Measurements from ENCODE around the gene HOXC9. TPM values are rescaled to one million over a fixed set of nuclear protein-coding genes. Genes with fewer than 3 reads are reported as not detected.

HOXC9 gene
- total RNA-seq, 6 donors from 2014 or later = 0.17 to 0.23 TPM; not detected in 4

DNA sequence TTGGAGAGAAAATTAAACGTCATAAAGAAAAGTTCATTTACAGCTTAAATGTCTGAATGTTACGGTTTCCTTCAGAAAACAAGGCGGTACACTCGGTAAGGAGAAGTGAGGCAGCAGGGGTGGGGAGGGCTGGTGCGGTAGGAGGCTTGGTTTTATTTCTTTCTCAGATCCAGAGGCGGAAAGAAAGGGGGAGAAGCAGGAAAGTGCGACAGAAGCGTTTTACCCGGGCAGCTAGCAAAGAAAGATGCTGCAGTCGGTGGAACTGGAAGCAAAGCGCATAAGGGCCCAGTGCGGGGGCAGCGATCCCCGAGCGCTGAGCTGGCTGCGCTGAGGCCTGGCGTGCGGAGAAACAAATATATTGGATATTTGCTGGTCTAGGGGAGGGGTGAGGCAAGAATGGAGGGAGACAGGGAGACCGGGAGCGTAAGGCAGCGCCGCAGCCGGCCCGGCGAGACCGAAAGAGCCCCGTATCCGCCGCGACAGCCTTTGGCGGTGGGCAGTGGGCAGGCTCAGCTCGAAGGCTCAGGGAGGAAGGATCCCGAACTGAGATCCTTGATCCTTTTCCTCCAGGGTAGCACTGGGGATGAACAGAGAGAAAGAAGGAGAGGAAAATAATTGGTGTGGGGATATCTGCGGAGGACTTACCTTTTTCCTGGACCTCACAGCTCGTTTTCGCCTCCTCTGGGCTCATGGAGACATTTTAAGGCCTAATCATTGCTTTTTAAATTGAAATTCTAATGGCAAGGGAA lies 33.4 kb upstream of the HOXC9 start:
- no peak overlapping the region for H3K27ac ChIP-seq
- TF ChIP-seq POLR2AphosphoS5 (IDR thresholded peaks at IDR 0.05) = no peak
- TF ChIP-seq CTCF (IDR thresholded peaks at IDR 0.05) = no peak
- TF ChIP-seq POLR2A (IDR thresholded peaks at IDR 0.05) = no peak
- TF ChIP-seq EP300 (IDR thresholded peaks at IDR 0.05) = no peak
- peak in 1 of 2 donors; percentile 73 for DNase-seq
- H3K36me3 ChIP-seq = no peaks in the 10 kb centered on the region
- H3K4me1 ChIP-seq = peaks cover 0 to 16% (median 9%) of the 10 kb centered on the region in 4 donors
- peaks cover 0 to 84% (median 45%) of the 10 kb centered on the region in 4 donors for H3K27me3 ChIP-seq
- no peak overlapping the region for H3K4me3 ChIP-seq
- H3K9me3 ChIP-seq = no peaks in the 10 kb centered on the region
- no peak for ATAC-seq (ENCODE audit: low FRiP score in 2 of 2)
- WGBS, 2 donors = 7 to 12% methylated on average over 36 of the region's 36 CpGs

DNA sequence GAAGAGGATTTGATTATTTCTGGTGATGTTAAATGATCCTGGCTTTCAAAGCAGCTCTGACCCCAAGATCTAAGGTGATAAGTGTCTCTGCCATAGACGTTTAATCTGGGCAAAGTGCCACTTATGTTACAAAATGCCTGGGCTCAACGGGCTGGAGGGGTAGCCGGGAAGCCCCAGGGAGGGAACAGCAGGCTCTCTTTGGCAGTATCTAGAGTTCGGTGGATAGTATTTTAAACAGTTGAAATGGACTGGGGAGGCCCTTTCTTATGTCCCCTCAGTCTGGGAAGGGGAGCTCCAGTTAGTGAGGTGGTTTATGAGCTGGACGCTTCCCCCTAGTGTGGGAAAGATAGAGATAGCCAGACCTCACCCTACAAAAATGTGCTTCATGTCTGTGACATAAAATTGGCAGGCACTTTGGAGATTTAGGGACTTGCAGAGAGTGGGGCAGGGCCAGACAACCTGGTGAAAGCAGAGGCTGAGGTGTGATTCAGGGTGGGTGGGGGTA lies 32.5 kb upstream of the HOXC9 start:
- Histone ChIP-seq H3K9me3 (no peaks in the 10 kb centered on the region), H3K27me3 (peaks cover 0 to 86% (median 46%) of the 10 kb centered on the region in 4 donors), H3K27ac (no peak overlapping the region), H3K36me3 (no peaks in the 10 kb centered on the region), H3K4me3 (no peak overlapping the region), H3K4me1 (peaks cover 0 to 16% (median 9%) of the 10 kb centered on the region in 4 donors)
- ATAC-seq (ENCODE audit: low FRiP score in 2 of 2) (no peak), DNase-seq (no peak)
- no peak for TF ChIP-seq EP300 (IDR thresholded peaks at IDR 0.05)
- no peak for TF ChIP-seq POLR2A (IDR thresholded peaks at IDR 0.05)
- TF ChIP-seq CTCF (IDR thresholded peaks at IDR 0.05) = no peak
- TF ChIP-seq POLR2AphosphoS5 (IDR thresholded peaks at IDR 0.05) = no peak
- WGBS, 2 donors = 12 to 13% methylated on average over 5 of the region's 5 CpGs

GRCh38 chr12:53968214-53969127 lies 31.5 kb upstream of the HOXC9 start:
- Histone ChIP-seq H3K4me3 (no peak overlapping the region), H3K36me3 (no peaks in the 10 kb centered on the region), H3K9me3 (no peaks in the 10 kb centered on the region), H3K27me3 (peaks cover 0 to 86% (median 51%) of the 10 kb centered on the region in 4 donors), H3K27ac (no peak overlapping the region), H3K4me1 (peaks cover 1 to 21% (median 14%) of the 10 kb centered on the region in 4 donors)
- TF ChIP-seq POLR2A (IDR thresholded peaks at IDR 0.05) = no peak
- no peak for TF ChIP-seq POLR2AphosphoS5 (IDR thresholded peaks at IDR 0.05)
- no peak for TF ChIP-seq EP300 (IDR thresholded peaks at IDR 0.05)
- no peak for TF ChIP-seq CTCF (IDR thresholded peaks at IDR 0.05)
- WGBS, 2 donors = 15 to 26% methylated on average over 23 to 24 of the region's 24 CpGs
- ATAC-seq (ENCODE audit: low FRiP score in 2 of 2) (no peak), DNase-seq (no peak)

DNA sequence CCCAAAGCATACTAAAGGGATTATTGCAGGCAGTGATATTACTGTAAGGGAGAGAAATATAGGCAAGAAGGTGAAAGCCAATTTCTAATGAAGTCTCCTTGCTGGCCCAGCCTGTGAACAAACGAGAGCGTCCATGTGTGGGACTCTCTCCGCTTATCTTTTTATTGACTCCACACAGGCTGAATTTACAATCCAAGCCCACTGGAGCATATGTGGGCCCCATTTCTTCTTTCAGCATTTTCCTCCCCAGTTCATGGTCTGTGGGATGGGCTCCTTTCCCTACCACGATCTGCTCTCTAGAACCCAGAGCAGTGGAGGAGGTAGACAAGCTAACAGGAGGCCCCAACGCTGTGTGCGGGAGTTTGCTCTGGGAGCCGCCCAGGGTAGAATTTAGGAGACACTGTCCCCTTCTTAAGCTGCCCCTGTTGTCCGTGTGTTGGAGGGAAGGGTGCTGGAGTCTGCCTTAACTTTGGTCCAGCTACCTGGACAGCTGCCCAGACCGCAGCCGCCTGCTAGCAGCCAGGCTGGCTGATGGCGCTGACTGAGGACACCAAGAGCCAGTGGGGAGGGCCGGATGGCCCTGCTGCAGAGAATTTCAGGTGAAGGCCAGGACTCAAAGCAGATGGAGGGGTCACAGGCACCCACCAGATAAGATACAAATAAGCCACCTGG lies 30.2 kb upstream of the HOXC9 start:
- no peak overlapping the region for H3K4me3 ChIP-seq
- H3K36me3 ChIP-seq = no peaks in the 10 kb centered on the region
- no peak for ATAC-seq (ENCODE audit: low FRiP score in 2 of 2)
- TF ChIP-seq CTCF (IDR thresholded peaks at IDR 0.05) (no peak), POLR2AphosphoS5 (IDR thresholded peaks at IDR 0.05) (no peak), POLR2A (IDR thresholded peaks at IDR 0.05) (no peak), EP300 (IDR thresholded peaks at IDR 0.05) (no peak)
- WGBS, 2 donors = 12 to 15% methylated on average over 11 to 12 of the region's 12 CpGs
- DNase-seq = no peak
- no peaks in the 10 kb centered on the region for H3K9me3 ChIP-seq
- H3K27me3 ChIP-seq = peaks cover 3 to 89% (median 54%) of the 10 kb centered on the region in 4 donors
- H3K4me1 ChIP-seq = peaks cover 14 to 31% (median 25%) of the 10 kb centered on the region in 4 donors
- no peak overlapping the region for H3K27ac ChIP-seq

Data from upper lobe of left lung (tissue), 6 donors.